ENCODE results near the gene PNP. TPM values are rescaled to one million over a fixed set of nuclear protein-coding genes. Genes with fewer than 3 reads are reported as not detected.

The PNP gene
- total RNA-seq, 1 donor from 2014 or later = 17.0 TPM

DNA sequence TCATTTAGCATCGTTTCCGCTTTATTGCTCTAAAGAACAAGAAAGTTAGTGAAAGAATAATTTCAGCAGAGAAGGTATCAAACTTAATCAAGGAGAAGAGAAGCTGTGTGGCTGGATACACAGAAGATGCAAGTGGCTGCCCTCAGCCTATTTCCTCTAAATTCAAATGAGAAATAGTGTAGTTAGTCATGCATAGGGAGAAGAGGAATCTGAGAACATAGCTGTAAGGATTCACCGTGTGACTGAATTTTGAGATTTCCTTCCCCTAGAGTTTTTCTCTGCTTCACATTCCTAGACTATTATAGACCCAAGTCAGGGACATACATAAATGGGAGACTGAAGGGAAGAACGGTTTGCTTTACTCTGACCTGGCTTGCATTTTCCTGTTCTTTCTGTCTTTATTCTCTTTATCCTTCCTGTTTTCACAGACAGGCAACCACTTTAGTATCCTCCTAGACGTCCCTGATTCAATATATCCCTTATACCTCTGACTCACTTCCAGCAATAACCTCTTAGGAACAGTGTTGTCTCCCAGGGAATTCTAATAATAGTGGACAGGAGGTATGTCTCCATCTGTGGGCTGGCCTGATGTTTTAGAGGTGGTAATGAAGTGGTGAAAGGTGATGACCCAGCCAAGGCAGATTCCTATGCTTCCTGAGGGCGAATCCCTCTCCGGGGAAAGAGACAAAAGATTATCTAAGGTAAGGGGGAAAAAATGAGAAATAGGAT lies 43.1 kb downstream of the PNP start:
- H3K27me3 Mint-ChIP-seq (ENCODE audit: unreplicated experiment) = peaks cover 16% of the 10 kb centered on the region
- TF ChIP-seq, protein P1, sequence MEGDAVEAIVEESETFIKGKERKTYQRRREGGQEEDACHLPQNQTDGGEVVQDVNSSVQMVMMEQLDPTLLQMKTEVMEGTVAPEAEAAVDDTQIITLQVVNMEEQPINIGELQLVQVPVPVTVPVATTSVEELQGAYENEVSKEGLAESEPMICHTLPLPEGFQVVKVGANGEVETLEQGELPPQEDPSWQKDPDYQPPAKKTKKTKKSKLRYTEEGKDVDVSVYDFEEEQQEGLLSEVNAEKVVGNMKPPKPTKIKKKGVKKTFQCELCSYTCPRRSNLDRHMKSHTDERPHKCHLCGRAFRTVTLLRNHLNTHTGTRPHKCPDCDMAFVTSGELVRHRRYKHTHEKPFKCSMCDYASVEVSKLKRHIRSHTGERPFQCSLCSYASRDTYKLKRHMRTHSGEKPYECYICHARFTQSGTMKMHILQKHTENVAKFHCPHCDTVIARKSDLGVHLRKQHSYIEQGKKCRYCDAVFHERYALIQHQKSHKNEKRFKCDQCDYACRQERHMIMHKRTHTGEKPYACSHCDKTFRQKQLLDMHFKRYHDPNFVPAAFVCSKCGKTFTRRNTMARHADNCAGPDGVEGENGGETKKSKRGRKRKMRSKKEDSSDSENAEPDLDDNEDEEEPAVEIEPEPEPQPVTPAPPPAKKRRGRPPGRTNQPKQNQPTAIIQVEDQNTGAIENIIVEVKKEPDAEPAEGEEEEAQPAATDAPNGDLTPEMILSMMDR (IDR thresholded peaks at IDR 0.05) = no peak
- no peak overlapping the region for H3K4me3 Mint-ChIP-seq (ENCODE audit: unreplicated experiment)
- H3K4me1 Mint-ChIP-seq (ENCODE audit: unreplicated experiment) = peaks cover 4% of the 10 kb centered on the region
- H3K9me3 Mint-ChIP-seq (ENCODE audit: unreplicated experiment) = no peaks in the 10 kb centered on the region
- H3K27ac Mint-ChIP-seq (ENCODE audit: unreplicated experiment) = no peak overlapping the region
- no peak for DNase-seq (ENCODE audit: extremely low spot score, unreplicated experiment)
- no peaks in the 10 kb centered on the region for H3K36me3 Mint-ChIP-seq (ENCODE audit: unreplicated experiment)

DNA sequence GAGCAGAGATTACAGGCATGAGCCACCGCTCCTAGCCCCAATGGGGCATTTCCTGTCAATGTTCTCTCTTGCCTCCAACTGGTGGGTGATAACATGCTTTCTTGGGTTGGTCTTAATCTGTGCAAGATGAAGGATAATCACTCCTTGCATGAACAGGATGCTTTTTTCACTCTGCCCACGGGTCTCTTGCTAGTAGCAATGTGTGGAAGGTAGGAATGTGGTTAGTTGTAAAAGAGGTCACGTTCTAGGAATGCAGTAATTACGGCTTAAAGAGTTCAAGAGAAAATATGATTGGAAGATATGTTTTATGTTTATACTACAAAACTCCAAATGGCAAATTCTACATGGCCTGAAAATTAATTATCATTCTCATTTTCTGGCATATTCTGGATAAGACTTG lies 46.6 kb downstream of the PNP start:
- H3K36me3 Mint-ChIP-seq (ENCODE audit: unreplicated experiment) = no peaks in the 10 kb centered on the region
- TF ChIP-seq, protein P1 (IDR thresholded peaks at IDR 0.05) = no peak
- no peak for DNase-seq (ENCODE audit: extremely low spot score, unreplicated experiment)
- no peak overlapping the region for H3K4me3 Mint-ChIP-seq (ENCODE audit: unreplicated experiment)
- H3K27ac Mint-ChIP-seq (ENCODE audit: unreplicated experiment) = no peak overlapping the region
- peaks cover 4% of the 10 kb centered on the region for H3K4me1 Mint-ChIP-seq (ENCODE audit: unreplicated experiment)
- H3K9me3 Mint-ChIP-seq (ENCODE audit: unreplicated experiment) = no peaks in the 10 kb centered on the region
- peaks cover 10% of the 10 kb centered on the region for H3K27me3 Mint-ChIP-seq (ENCODE audit: unreplicated experiment)

DNA sequence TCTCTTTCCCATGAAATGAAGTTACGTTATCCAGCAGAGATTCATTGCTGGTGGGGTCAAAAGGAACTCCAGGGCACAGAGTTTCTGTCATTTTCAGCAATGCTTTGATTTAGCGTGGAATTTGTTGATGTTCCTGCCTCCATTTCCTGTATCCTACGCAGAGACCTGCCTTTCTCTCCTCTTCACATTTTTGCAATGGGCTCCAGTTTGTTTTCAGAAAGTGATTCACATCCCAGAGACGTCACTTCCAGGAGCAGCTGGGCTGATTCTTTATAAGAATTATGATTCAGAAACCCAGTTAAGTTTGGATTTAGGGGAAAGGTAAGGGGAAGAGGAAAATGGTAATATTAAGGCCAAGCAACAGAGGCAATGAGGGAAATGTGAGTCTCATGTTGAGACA lies 47.7 kb downstream of the PNP start:
- TF ChIP-seq, protein P1 (IDR thresholded peaks at IDR 0.05) = no peak
- peaks cover 4% of the 10 kb centered on the region for H3K4me1 Mint-ChIP-seq (ENCODE audit: unreplicated experiment)
- no peaks in the 10 kb centered on the region for H3K9me3 Mint-ChIP-seq (ENCODE audit: unreplicated experiment)
- peaks cover 10% of the 10 kb centered on the region for H3K27me3 Mint-ChIP-seq (ENCODE audit: unreplicated experiment)
- H3K36me3 Mint-ChIP-seq (ENCODE audit: unreplicated experiment) = no peaks in the 10 kb centered on the region
- DNase-seq (ENCODE audit: extremely low spot score, unreplicated experiment) = no peak
- H3K4me3 Mint-ChIP-seq (ENCODE audit: unreplicated experiment) = no peak overlapping the region
- H3K27ac Mint-ChIP-seq (ENCODE audit: unreplicated experiment) = no peak overlapping the region

DNA sequence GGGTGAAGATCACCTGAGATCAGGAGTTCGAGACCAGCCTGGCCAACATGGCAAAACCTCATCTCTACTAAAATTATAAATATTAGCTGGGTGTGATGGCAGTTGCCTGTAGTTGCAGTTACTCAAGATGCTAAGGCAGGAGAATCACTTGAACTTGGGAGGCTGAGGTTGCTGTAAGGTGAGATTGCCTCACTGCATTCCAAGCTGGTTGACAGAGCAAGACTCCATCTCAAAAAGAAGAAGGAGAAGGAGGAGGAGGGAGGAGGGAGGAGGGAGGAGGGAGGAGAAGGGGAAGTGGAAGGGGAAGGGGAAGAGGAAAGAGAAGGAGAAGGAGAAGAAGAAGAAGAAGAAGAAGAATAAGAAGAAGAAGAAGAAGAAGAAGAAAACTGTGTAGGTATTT lies 53.1 kb downstream of the PNP start:
- Mint-ChIP-seq H3K9me3 (ENCODE audit: unreplicated experiment) (no peaks in the 10 kb centered on the region), H3K36me3 (ENCODE audit: unreplicated experiment) (no peaks in the 10 kb centered on the region), H3K27me3 (ENCODE audit: unreplicated experiment) (peaks cover 3% of the 10 kb centered on the region), H3K4me1 (ENCODE audit: unreplicated experiment) (no peaks in the 10 kb centered on the region), H3K27ac (ENCODE audit: unreplicated experiment) (no peak overlapping the region), H3K4me3 (ENCODE audit: unreplicated experiment) (no peak overlapping the region)
- no peak for DNase-seq (ENCODE audit: extremely low spot score, unreplicated experiment)
- TF ChIP-seq, protein P1 (IDR thresholded peaks at IDR 0.05) = no peak

DNA sequence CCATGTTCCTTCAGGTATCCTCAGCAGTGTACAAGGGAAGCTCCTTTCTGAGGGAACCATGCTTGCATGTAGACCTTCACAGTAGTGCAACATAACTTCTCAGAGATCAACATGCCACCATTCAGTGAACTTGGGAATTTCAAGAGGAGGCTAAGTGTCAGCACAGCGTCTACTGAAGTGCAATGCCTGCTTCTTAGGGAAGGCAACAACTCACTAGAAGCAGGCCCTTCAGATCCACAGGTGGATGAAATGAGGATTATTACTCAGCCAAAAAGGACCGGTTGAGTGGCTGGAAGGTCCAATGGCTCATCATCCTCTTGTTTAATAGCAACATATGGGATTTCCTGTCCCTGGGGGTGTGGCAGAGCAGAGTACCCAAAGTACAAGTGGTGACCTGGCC lies 54.8 kb downstream of the PNP start:
- DNase-seq (ENCODE audit: extremely low spot score, unreplicated experiment) = no peak
- peaks cover 14% of the 10 kb centered on the region for H3K27me3 Mint-ChIP-seq (ENCODE audit: unreplicated experiment)

More for the DNA sequence above, 54.8 kb downstream of the PNP start:
- Mint-ChIP-seq H3K27ac (ENCODE audit: unreplicated experiment) (no peak overlapping the region), H3K36me3 (ENCODE audit: unreplicated experiment) (no peaks in the 10 kb centered on the region), H3K4me3 (ENCODE audit: unreplicated experiment) (no peak overlapping the region), H3K9me3 (ENCODE audit: unreplicated experiment) (no peaks in the 10 kb centered on the region), H3K4me1 (ENCODE audit: unreplicated experiment) (no peaks in the 10 kb centered on the region)
- TF ChIP-seq, protein P1 (IDR thresholded peaks at IDR 0.05) = no peak

Other genes with a start within 250 kb of the PNP start
- not detected in 2 replicates for gene OR11H6, start 245.7 kb upstream of the PNP start, total RNA-seq
- not detected in 2 replicates for gene OR11H7, start 240.4 kb upstream of the PNP start, total RNA-seq
- gene OR11H4, start 230.1 kb upstream of the PNP start, total RNA-seq = not detected in 2 replicates
- gene TTC5, start 163.5 kb upstream of the PNP start, total RNA-seq = 24.5 and 25.4 TPM in 2 replicates
- gene CCNB1IP1, start 136.1 kb upstream of the PNP start, total RNA-seq = 47.4 and 49.6 TPM in 2 replicates
- gene PARP2, start 125.8 kb upstream of the PNP start, total RNA-seq = 22.7 and 25.3 TPM in 2 replicates
- 35.4 and 38.0 TPM in 2 replicates for gene TEP1, start 55.9 kb upstream of the PNP start, total RNA-seq
- 0.05 and 0.08 TPM in 2 replicates for gene KLHL33, start 33.2 kb upstream of the PNP start, total RNA-seq
- gene OSGEP, start 14.6 kb upstream of the PNP start, total RNA-seq = 35.7 and 37.1 TPM in 2 replicates
- gene APEX1, start 14.2 kb upstream of the PNP start, total RNA-seq = 232 and 241 TPM in 2 replicates
- 34.9 and 36.8 TPM in 2 replicates for gene PIP4P1, start 8.0 kb upstream of the PNP start, total RNA-seq
- 0.40 and 1.1 TPM in 2 replicates for gene RNASE10, start 36.1 kb downstream of the PNP start, total RNA-seq
- not detected in 2 replicates for gene RNASE9, start 91.6 kb downstream of the PNP start, total RNA-seq
- not detected in 2 replicates for gene RNASE11, start 118.6 kb downstream of the PNP start, total RNA-seq
- not detected in 2 replicates for gene RNASE12, start 122.0 kb downstream of the PNP start, total RNA-seq
- not detected in 2 replicates for gene OR6S1, start 172.3 kb downstream of the PNP start, total RNA-seq
- gene RNASE4, start 215.2 kb downstream of the PNP start, total RNA-seq = 17.2 and 17.8 TPM in 2 replicates
- gene ANG, start 219.4 kb downstream of the PNP start, total RNA-seq = 7.4 and 8.6 TPM in 2 replicates

Measured in osteocyte (in vitro differentiated cells).